ENCODE results near the gene ABHD14A.

The ABHD14A gene

GRCh38 chr3:51949121-51949520, 25.7 kb upstream of the ABHD14A start:
- Histone ChIP-seq H3K36me3 (ENCODE audit: insufficient read depth, low read length) (no peaks in the 10 kb centered on the region), H3K27ac (no peak overlapping the region), H3K9ac (ENCODE audit: insufficient read length) (no peak overlapping the region), H3K9me3 (ENCODE audit: low read depth, low read length) (no peaks in the 10 kb centered on the region), H3K4me3 (no peak overlapping the region)
- no peak for TF ChIP-seq POLR2AphosphoS5 (IDR thresholded peaks at IDR 0.05; ENCODE audit: borderline replicate concordance, low read depth, low read length)
- TF ChIP-seq EZH2 (IDR thresholded peaks at IDR 0.05) = no peak
- TF ChIP-seq FOXP2 (optimal IDR thresholded peaks at IDR 0.05; ENCODE audit: control extremely low read depth, extremely low read length, insufficient read depth) = no peak
- no peak for DNase-seq (ENCODE audit: low read depth, low spot score)

- Histone ChIP-seq H3K9ac (ENCODE audit: insufficient read length) (no peak overlapping the region), H3K27ac (no peak overlapping the region), H3K4me3 (no peak overlapping the region), H3K36me3 (ENCODE audit: insufficient read depth, low read length) (no peaks in the 10 kb centered on the region), H3K9me3 (ENCODE audit: low read depth, low read length) (no peaks in the 10 kb centered on the region)
- TF ChIP-seq EZH2 (IDR thresholded peaks at IDR 0.05) (no peak), FOXP2 (optimal IDR thresholded peaks at IDR 0.05; ENCODE audit: control extremely low read depth, extremely low read length, insufficient read depth) (no peak), POLR2AphosphoS5 (IDR thresholded peaks at IDR 0.05; ENCODE audit: borderline replicate concordance, low read depth, low read length) (no peak)
- DNase-seq (ENCODE audit: low read depth, low spot score) = no peak
These were observed 24.0 kb upstream of the ABHD14A start for GRCh38 chr3:51950899-51951298.

- TF ChIP-seq EZH2 (IDR thresholded peaks at IDR 0.05) (no peak), POLR2AphosphoS5 (IDR thresholded peaks at IDR 0.05; ENCODE audit: borderline replicate concordance, low read depth, low read length) (no peak), FOXP2 (optimal IDR thresholded peaks at IDR 0.05; ENCODE audit: control extremely low read depth, extremely low read length, insufficient read depth) (no peak)
- Histone ChIP-seq H3K4me3 (no peak overlapping the region), H3K9me3 (ENCODE audit: low read depth, low read length) (no peaks in the 10 kb centered on the region), H3K9ac (ENCODE audit: insufficient read length) (no peak overlapping the region), H3K27ac (no peak overlapping the region), H3K36me3 (ENCODE audit: insufficient read depth, low read length) (no peaks in the 10 kb centered on the region)
- no peak for DNase-seq (ENCODE audit: low read depth, low spot score)
These were observed 21.4 kb upstream of the ABHD14A start for GRCh38 chr3:51953445-51953844.

GRCh38 chr3:51954105-51954504, 20.8 kb upstream of the ABHD14A start:
- no peak for DNase-seq (ENCODE audit: low read depth, low spot score)
- Histone ChIP-seq H3K9ac (ENCODE audit: insufficient read length) (no peak overlapping the region), H3K27ac (no peak overlapping the region), H3K9me3 (ENCODE audit: low read depth, low read length) (no peaks in the 10 kb centered on the region), H3K36me3 (ENCODE audit: insufficient read depth, low read length) (no peaks in the 10 kb centered on the region), H3K4me3 (no peak overlapping the region)
- TF ChIP-seq POLR2AphosphoS5 (IDR thresholded peaks at IDR 0.05; ENCODE audit: borderline replicate concordance, low read depth, low read length) = no peak
- TF ChIP-seq EZH2 (IDR thresholded peaks at IDR 0.05) = no peak
- TF ChIP-seq FOXP2 (optimal IDR thresholded peaks at IDR 0.05; ENCODE audit: control extremely low read depth, extremely low read length, insufficient read depth) = no peak

GRCh38 chr3:51954713-51955112, 20.2 kb upstream of the ABHD14A start:
- H3K36me3 ChIP-seq (ENCODE audit: insufficient read depth, low read length) = no peaks in the 10 kb centered on the region
- TF ChIP-seq FOXP2 (optimal IDR thresholded peaks at IDR 0.05; ENCODE audit: control extremely low read depth, extremely low read length, insufficient read depth) = no peak
- no peak for TF ChIP-seq POLR2AphosphoS5 (IDR thresholded peaks at IDR 0.05; ENCODE audit: borderline replicate concordance, low read depth, low read length)
- TF ChIP-seq EZH2 (IDR thresholded peaks at IDR 0.05) = no peak
- no peak overlapping the region for H3K9ac ChIP-seq (ENCODE audit: insufficient read length)
- no peak overlapping the region for H3K27ac ChIP-seq
- no peaks in the 10 kb centered on the region for H3K9me3 ChIP-seq (ENCODE audit: low read depth, low read length)
- no peak for DNase-seq (ENCODE audit: low read depth, low spot score)
- H3K4me3 ChIP-seq = no peak overlapping the region

GRCh38 chr3:51955175-51955892, 19.5 kb upstream of the ABHD14A start, which contains the start of gene GPR62:
GPR62 (plus strand) TSS chr3:51955381; CDS start chr3:51955653, 272 bp downstream.
- Histone ChIP-seq H3K4me3 (no peak within 1 kb of the TSS), H3K9ac (ENCODE audit: insufficient read length) (no peak within 1 kb of the TSS), H3K9me3 (ENCODE audit: low read depth, low read length) (no peaks in the 10 kb centered on the region), H3K36me3 (ENCODE audit: insufficient read depth, low read length) (no peaks in the 10 kb centered on the region), H3K27ac (no peak within 1 kb of the TSS)
- no peak for TF ChIP-seq FOXP2 (optimal IDR thresholded peaks at IDR 0.05; ENCODE audit: control extremely low read depth, extremely low read length, insufficient read depth)
- TF ChIP-seq EZH2 (IDR thresholded peaks at IDR 0.05) = no peak
- TF ChIP-seq POLR2AphosphoS5 (IDR thresholded peaks at IDR 0.05; ENCODE audit: borderline replicate concordance, low read depth, low read length) = no peak
- no peak for DNase-seq (ENCODE audit: low read depth, low spot score)

- Histone ChIP-seq H3K4me3 (no peak overlapping the region), H3K27ac (no peak overlapping the region)
These were observed 18.7 kb upstream of the ABHD14A start for GRCh38 chr3:51955893-51956770.

GRCh38 chr3:51957520-51958205, 17.2 kb upstream of the ABHD14A start:
- H3K4me3 ChIP-seq = no peak overlapping the region
- no peak overlapping the region for H3K27ac ChIP-seq
- H3K36me3 ChIP-seq (ENCODE audit: insufficient read depth, low read length) = no peaks in the 10 kb centered on the region
- TF ChIP-seq FOXP2 (optimal IDR thresholded peaks at IDR 0.05; ENCODE audit: control extremely low read depth, extremely low read length, insufficient read depth) (no peak), EZH2 (IDR thresholded peaks at IDR 0.05) (no peak), POLR2AphosphoS5 (IDR thresholded peaks at IDR 0.05; ENCODE audit: borderline replicate concordance, low read depth, low read length) (no peak)
- DNase-seq (ENCODE audit: low read depth, low spot score) = no peak
- H3K9ac ChIP-seq (ENCODE audit: insufficient read length) = no peak overlapping the region
- H3K9me3 ChIP-seq (ENCODE audit: low read depth, low read length) = no peaks in the 10 kb centered on the region

More at GRCh38 chr3:51955893-51956770, 18.7 kb upstream of the ABHD14A start:
- Histone ChIP-seq H3K36me3 (ENCODE audit: insufficient read depth, low read length) (no peaks in the 10 kb centered on the region), H3K9ac (ENCODE audit: insufficient read length) (no peak overlapping the region), H3K9me3 (ENCODE audit: low read depth, low read length) (no peaks in the 10 kb centered on the region)
- TF ChIP-seq FOXP2 (optimal IDR thresholded peaks at IDR 0.05; ENCODE audit: control extremely low read depth, extremely low read length, insufficient read depth) (no peak), POLR2AphosphoS5 (IDR thresholded peaks at IDR 0.05; ENCODE audit: borderline replicate concordance, low read depth, low read length) (no peak), EZH2 (IDR thresholded peaks at IDR 0.05) (no peak)
- no peak for DNase-seq (ENCODE audit: low read depth, low spot score)

Data from SK-N-MC (cell line).